Measurements from ENCODE around the gene UNC5CL. TPM values are rescaled to one million over a fixed set of nuclear protein-coding genes. Genes with fewer than 3 reads are reported as not detected.
A peak's percentile ranks its signal among the peaks of the same experiment; 100 is the strongest.

The UNC5CL gene
- total RNA-seq, 1 donor from 2014 or later: 0.51 TPM

DNA sequence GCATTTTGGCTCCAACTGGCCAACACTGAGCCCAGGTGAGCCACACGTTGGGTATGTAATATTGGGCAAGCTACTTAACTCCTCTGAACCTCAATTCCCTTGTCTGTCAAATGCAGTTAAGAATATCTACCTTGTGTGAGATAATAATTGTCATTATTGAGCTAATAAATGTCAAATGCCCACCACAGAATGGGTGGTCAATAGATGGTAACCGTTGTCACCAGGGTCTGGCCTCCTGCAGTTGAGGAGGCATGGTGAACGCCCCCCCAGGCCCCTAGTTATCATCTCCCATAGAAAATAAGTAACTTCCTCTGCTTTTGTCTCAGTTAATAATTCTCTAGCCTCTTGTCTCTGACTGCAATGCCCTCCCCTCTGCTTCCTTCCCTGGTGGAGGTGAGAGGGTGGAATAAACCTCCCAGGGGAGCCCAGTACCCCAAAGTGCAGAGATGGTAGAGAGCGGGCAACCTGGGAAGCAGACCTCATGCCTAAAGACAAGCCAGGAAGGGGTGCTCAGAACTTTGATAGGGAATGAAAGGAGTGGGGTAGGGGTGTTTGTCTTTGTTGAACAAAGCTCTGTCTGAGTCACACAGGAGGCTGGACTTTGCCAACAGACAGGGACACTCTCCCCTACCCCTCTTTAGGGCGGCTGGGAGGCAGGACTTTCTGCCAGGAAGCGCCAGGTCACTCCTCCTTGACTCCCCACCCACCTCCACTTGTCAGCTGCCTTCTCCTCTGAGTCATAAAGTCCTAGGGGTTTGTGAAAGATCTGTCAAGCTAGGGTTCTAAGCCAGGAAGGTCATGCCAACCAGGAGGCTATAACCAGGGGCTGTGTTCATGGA, 1.3 kb upstream of the UNC5CL start:
- TF ChIP-seq, protein P1, sequence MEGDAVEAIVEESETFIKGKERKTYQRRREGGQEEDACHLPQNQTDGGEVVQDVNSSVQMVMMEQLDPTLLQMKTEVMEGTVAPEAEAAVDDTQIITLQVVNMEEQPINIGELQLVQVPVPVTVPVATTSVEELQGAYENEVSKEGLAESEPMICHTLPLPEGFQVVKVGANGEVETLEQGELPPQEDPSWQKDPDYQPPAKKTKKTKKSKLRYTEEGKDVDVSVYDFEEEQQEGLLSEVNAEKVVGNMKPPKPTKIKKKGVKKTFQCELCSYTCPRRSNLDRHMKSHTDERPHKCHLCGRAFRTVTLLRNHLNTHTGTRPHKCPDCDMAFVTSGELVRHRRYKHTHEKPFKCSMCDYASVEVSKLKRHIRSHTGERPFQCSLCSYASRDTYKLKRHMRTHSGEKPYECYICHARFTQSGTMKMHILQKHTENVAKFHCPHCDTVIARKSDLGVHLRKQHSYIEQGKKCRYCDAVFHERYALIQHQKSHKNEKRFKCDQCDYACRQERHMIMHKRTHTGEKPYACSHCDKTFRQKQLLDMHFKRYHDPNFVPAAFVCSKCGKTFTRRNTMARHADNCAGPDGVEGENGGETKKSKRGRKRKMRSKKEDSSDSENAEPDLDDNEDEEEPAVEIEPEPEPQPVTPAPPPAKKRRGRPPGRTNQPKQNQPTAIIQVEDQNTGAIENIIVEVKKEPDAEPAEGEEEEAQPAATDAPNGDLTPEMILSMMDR (IDR thresholded peaks at IDR 0.05): no peak
- Mint-ChIP-seq H3K27me3 (ENCODE audit: unreplicated experiment) (peaks cover 21% of the 10 kb centered on the region), H3K4me3 (ENCODE audit: unreplicated experiment) (no peak overlapping the region), H3K27ac (ENCODE audit: unreplicated experiment) (peak overlapping the region; percentile 37), H3K4me1 (ENCODE audit: unreplicated experiment) (peaks cover 6% of the 10 kb centered on the region), H3K36me3 (ENCODE audit: unreplicated experiment) (no peaks in the 10 kb centered on the region), H3K9me3 (ENCODE audit: unreplicated experiment) (no peaks in the 10 kb centered on the region)
- DNase-seq (ENCODE audit: extremely low spot score, unreplicated experiment): no peak

DNA sequence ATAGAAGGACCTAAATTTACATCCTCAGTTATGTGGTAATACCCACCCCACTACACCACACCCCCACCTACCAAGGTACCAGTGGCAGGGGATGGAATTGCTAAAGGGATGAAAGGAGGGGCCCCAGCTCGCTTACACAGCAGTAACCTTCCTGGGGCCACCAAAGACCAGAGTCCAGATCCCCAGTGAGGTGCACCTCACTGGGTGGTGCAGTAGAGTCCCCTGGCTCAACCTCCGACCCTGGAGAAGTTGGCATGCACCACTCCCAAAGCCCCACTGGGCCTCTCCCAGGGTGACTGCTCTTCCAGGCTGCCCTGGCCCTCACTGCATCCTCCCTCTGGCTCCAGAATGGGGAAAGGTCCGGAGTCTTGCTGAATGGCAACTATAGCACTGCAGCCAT, 816 bp downstream of the UNC5CL start:
- Mint-ChIP-seq H3K27ac (ENCODE audit: unreplicated experiment) (no peak overlapping the region), H3K4me3 (ENCODE audit: unreplicated experiment) (no peak overlapping the region), H3K9me3 (ENCODE audit: unreplicated experiment) (no peaks in the 10 kb centered on the region), H3K27me3 (ENCODE audit: unreplicated experiment) (peaks cover 23% of the 10 kb centered on the region), H3K4me1 (ENCODE audit: unreplicated experiment) (peaks cover 6% of the 10 kb centered on the region), H3K36me3 (ENCODE audit: unreplicated experiment) (no peaks in the 10 kb centered on the region)
- DNase-seq (ENCODE audit: extremely low spot score, unreplicated experiment): no peak
- TF ChIP-seq, protein P1 (IDR thresholded peaks at IDR 0.05): no peak

- Mint-ChIP-seq H3K36me3 (ENCODE audit: unreplicated experiment) (no peaks in the 10 kb centered on the region), H3K27ac (ENCODE audit: unreplicated experiment) (no peak overlapping the region), H3K4me1 (ENCODE audit: unreplicated experiment) (peaks cover 6% of the 10 kb centered on the region), H3K27me3 (ENCODE audit: unreplicated experiment) (peaks cover 23% of the 10 kb centered on the region), H3K9me3 (ENCODE audit: unreplicated experiment) (no peaks in the 10 kb centered on the region), H3K4me3 (ENCODE audit: unreplicated experiment) (no peak overlapping the region)
- no peak for DNase-seq (ENCODE audit: extremely low spot score, unreplicated experiment)
- TF ChIP-seq, protein P1 (IDR thresholded peaks at IDR 0.05): no peak
Measured at GRCh38 chr6:41037107-41037900, 1.7 kb downstream of the UNC5CL start.

- TF ChIP-seq, protein P1 (IDR thresholded peaks at IDR 0.05): no peak
- H3K36me3 Mint-ChIP-seq (ENCODE audit: unreplicated experiment): no peaks in the 10 kb centered on the region
- no peaks in the 10 kb centered on the region for H3K9me3 Mint-ChIP-seq (ENCODE audit: unreplicated experiment)
- peaks cover 23% of the 10 kb centered on the region for H3K27me3 Mint-ChIP-seq (ENCODE audit: unreplicated experiment)
- no peak overlapping the region for H3K27ac Mint-ChIP-seq (ENCODE audit: unreplicated experiment)
- H3K4me1 Mint-ChIP-seq (ENCODE audit: unreplicated experiment): peaks cover 6% of the 10 kb centered on the region
- no peak for DNase-seq (ENCODE audit: extremely low spot score, unreplicated experiment)
- H3K4me3 Mint-ChIP-seq (ENCODE audit: unreplicated experiment): no peak overlapping the region
Measured at GRCh38 chr6:41036601-41037000, 2.4 kb downstream of the UNC5CL start.

DNA sequence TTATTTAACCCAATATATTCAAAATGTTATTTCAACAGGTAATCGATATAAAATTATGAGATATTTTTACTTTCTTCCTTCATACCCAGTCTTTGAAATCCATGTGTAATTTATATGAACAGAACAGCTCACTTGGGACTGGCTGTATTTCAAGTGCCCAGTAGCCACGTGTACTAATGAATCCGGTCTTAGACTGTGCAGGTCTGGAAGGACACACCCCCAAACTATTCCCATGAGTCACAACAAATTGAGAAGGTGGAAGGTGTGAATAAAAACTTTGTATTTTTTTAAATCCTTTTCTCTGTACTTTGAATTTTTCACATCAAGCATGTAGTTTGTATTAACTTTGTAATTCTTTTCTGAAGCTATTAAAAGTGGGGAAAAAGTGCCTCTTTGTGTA, 2.8 kb downstream of the UNC5CL start:
- Mint-ChIP-seq H3K4me1 (ENCODE audit: unreplicated experiment) (peaks cover 6% of the 10 kb centered on the region), H3K4me3 (ENCODE audit: unreplicated experiment) (no peak overlapping the region), H3K27me3 (ENCODE audit: unreplicated experiment) (peaks cover 24% of the 10 kb centered on the region), H3K27ac (ENCODE audit: unreplicated experiment) (no peak overlapping the region), H3K36me3 (ENCODE audit: unreplicated experiment) (no peaks in the 10 kb centered on the region), H3K9me3 (ENCODE audit: unreplicated experiment) (no peaks in the 10 kb centered on the region)
- TF ChIP-seq, protein P1 (IDR thresholded peaks at IDR 0.05): no peak
- no peak for DNase-seq (ENCODE audit: extremely low spot score, unreplicated experiment)

Measured in osteocyte (in vitro differentiated cells).